Vagina (tissue), 2 donors: Measurements from ENCODE around the gene TRPM4.

Experiments
- POLR2A ChIP-seq, 2 donors: fragments of 450-650 bp; IDR thresholded peaks; one replicate each; pipeline ENCODE4 v1.6.1; 2017; ENCODE audit warnings: antibody characterized with exemption in 2 of 2, mild to moderate bottlenecking in 2 of 2, moderate library complexity in 2 of 2
- POLR2AphosphoS5 ChIP-seq, 2 donors: sonication (generic); formaldehyde crosslinking; IDR thresholded peaks; one replicate each; pipeline ENCODE4 v1.9.0; 2017; ENCODE audit warnings: antibody characterized with exemption in 2 of 2, mild to moderate bottlenecking in 2 of 2, low read depth in 1 of 2; ENCODE audit not compliant: insufficient read depth in 1 of 2
- TF ChIP-seq, protein P1 (sequence below), 3 experiments: fragments of 450-650 bp in 2 of 3; fragments of 200-600 bp in 1 of 3; sonication (generic) in 1 of 3; IDR thresholded peaks; one replicate each; pipeline ENCODE4 v1.5.1; 2017 to 2019; ENCODE audit warnings: antibody characterized with exemption in 3 of 3, mild to moderate bottlenecking in 2 of 3, moderate library complexity in 2 of 3

- TF ChIP-seq POLR2AphosphoS5 (IDR thresholded peaks at IDR 0.05; ENCODE audit: insufficient read depth in 1 of 2, low read depth in 1 of 2) (no peak), POLR2A (IDR thresholded peaks at IDR 0.05) (no peak)
- TF ChIP-seq, protein P1, sequence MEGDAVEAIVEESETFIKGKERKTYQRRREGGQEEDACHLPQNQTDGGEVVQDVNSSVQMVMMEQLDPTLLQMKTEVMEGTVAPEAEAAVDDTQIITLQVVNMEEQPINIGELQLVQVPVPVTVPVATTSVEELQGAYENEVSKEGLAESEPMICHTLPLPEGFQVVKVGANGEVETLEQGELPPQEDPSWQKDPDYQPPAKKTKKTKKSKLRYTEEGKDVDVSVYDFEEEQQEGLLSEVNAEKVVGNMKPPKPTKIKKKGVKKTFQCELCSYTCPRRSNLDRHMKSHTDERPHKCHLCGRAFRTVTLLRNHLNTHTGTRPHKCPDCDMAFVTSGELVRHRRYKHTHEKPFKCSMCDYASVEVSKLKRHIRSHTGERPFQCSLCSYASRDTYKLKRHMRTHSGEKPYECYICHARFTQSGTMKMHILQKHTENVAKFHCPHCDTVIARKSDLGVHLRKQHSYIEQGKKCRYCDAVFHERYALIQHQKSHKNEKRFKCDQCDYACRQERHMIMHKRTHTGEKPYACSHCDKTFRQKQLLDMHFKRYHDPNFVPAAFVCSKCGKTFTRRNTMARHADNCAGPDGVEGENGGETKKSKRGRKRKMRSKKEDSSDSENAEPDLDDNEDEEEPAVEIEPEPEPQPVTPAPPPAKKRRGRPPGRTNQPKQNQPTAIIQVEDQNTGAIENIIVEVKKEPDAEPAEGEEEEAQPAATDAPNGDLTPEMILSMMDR (IDR thresholded peaks at IDR 0.05): no peak
Measured at GRCh38 chr19:49214701-49215100, 57.1 kb downstream of the TRPM4 start.
